Activated naive CD4-positive, alpha-beta T cell treated with anti-CD3 and anti-CD28 coated beads, Interleukin-2, amount 50 U/mL, for 72 hours (primary cell): Measurements from ENCODE around the gene SLC16A5. TPM values are rescaled to one million over a fixed set of nuclear protein-coding genes. Genes with fewer than 3 reads are reported as not detected.
"Not testable (repeated sequence)": the region's sequence is repeated elsewhere in the genome, so short reads cannot be mapped to it uniquely, and the experiment has no call there.

ENCODE experiments used
- ATAC-seq, 2 donors: fragments of 150-1000 bp; cut with Tn5 transposase; 2 replicates each; pipeline ENCODE4 v1.10.0; 2021; ENCODE audit warnings: mild to moderate bottlenecking in 2 of 2, moderate library complexity in 2 of 2
- DNase-seq, 2 donors: peaks; one replicate each; pipeline ENCODE4 v3.0.0; 2021 to 2022; ENCODE audit warnings: low spot score in 2 of 2
- H3K27ac Mint-ChIP-seq, 2 donors: one replicate each; pipeline ENCODE4 v1.8.0; 2022; ENCODE audit warnings: mild to moderate bottlenecking in 2 of 2, mixed read lengths in 2 of 2
- H3K36me3 Mint-ChIP-seq, 2 donors: one replicate each; pipeline ENCODE4 v1.8.0; 2022; ENCODE audit warnings: mixed read lengths in 2 of 2
- H3K9me3 Mint-ChIP-seq, 2 donors: one replicate each; pipeline ENCODE4 v1.8.0; 2022; ENCODE audit warnings: mixed read lengths in 2 of 2
- total RNA-seq, 2 donors: library from RNA; stranded (reverse); gene quantifications; one replicate each; pipeline ENCODE4 v1.2.3, GENCODE V29; 2022

The SLC16A5 gene
- total RNA-seq, 2 donors from 2014 or later: 6.0 to 10.9 TPM

GRCh38 chr17:75061055-75061438 is 26.7 kb upstream of the SLC16A5 start:
- ATAC-seq: no peak
- DNase-seq: no peak
- H3K27ac Mint-ChIP-seq: no peak overlapping the region
- peaks cover 5 to 22% of the 10 kb centered on the region in 2 donors for H3K36me3 Mint-ChIP-seq
- H3K9me3 Mint-ChIP-seq: no peaks in the 10 kb centered on the region

DNA sequence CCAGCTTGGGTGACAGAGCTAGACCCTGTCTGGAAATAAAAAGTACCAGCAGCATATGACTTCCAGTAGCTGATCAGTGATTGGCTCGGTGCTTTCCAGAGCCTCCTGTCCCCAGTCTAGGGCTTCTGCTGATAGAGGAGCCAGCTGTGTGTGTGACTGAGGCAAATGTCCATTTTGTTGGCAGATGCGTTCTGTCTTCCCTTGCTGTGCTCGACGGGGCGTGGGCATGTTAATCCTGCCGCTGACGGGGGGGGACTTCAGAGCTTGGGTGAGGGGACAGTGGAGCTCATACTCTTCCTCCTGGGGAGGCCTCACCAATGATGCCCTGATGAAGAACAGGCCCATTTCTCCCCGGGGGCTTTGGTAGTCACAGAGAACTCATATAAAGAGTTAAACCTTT is 26.1 kb upstream of the SLC16A5 start:
- H3K36me3 Mint-ChIP-seq: peaks cover 5 to 22% of the 10 kb centered on the region in 2 donors
- ATAC-seq (no peak), DNase-seq (no peak)
- no peaks in the 10 kb centered on the region for H3K9me3 Mint-ChIP-seq
- peak overlapping the region in 1 of 2 donors; percentile 60 for H3K27ac Mint-ChIP-seq

GRCh38 chr17:75063201-75063600 is 24.6 kb upstream of the SLC16A5 start:
- Mint-ChIP-seq H3K27ac (no peak overlapping the region), H3K36me3 (peaks cover 5 to 22% of the 10 kb centered on the region in 2 donors), H3K9me3 (no peaks in the 10 kb centered on the region)
- no peak for ATAC-seq
- DNase-seq: no peak

- Mint-ChIP-seq H3K36me3 (peaks cover 5 to 22% of the 10 kb centered on the region in 2 donors), H3K27ac (no peak overlapping the region), H3K9me3 (no peaks in the 10 kb centered on the region)
- DNase-seq (no peak), ATAC-seq (no peak)
Observed at GRCh38 chr17:75063626-75064025, 24.1 kb upstream of the SLC16A5 start.

DNA sequence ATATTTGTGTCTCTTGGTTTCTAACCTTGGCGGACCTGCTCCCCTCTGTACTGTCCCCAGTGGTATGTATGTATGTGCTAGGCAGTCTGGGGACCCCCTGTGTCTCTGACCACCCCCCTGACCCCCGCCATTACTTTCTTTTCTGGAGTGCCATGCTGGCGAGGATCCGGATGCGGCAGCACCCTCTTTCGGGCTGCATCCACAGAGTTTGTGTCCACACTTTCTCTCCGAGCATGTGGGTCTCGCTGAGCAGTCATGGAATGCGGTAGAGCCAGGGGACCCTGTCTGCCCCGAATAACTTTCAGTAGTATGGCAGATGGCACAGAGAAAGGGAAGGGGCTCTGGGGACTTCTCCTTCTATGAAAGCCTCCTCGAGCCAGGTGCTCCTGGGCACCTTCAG is 23.7 kb upstream of the SLC16A5 start:
- no peak for ATAC-seq
- Mint-ChIP-seq H3K36me3 (peaks cover 5 to 22% of the 10 kb centered on the region in 2 donors), H3K9me3 (no peaks in the 10 kb centered on the region), H3K27ac (peak overlapping the region in 1 of 2 donors; percentile 63)
- no peak for DNase-seq

- H3K36me3 Mint-ChIP-seq: peaks cover 5 to 20% of the 10 kb centered on the region in 2 donors
- DNase-seq (no peak), ATAC-seq (no peak)
- peak overlapping the region in 1 of 2 donors; percentile 63 for H3K27ac Mint-ChIP-seq
- H3K9me3 Mint-ChIP-seq: no peaks in the 10 kb centered on the region
Observed at GRCh38 chr17:75064460-75064859, 23.3 kb upstream of the SLC16A5 start.

- H3K27ac Mint-ChIP-seq: peak overlapping the region; percentile 83 to 88
- no peak for ATAC-seq
- peaks cover 5 to 15% of the 10 kb centered on the region in 2 donors for H3K36me3 Mint-ChIP-seq
- no peak for DNase-seq
- no peaks in the 10 kb centered on the region for H3K9me3 Mint-ChIP-seq
Observed at GRCh38 chr17:75064867-75065561, 22.7 kb upstream of the SLC16A5 start.

GRCh38 chr17:75065562-75066151 is 22.1 kb upstream of the SLC16A5 start:
- peak overlapping the region; percentile 83 to 88 for H3K27ac Mint-ChIP-seq
- peak; percentile 85 to 86 for ATAC-seq
- no peaks in the 10 kb centered on the region for H3K9me3 Mint-ChIP-seq

DNA sequence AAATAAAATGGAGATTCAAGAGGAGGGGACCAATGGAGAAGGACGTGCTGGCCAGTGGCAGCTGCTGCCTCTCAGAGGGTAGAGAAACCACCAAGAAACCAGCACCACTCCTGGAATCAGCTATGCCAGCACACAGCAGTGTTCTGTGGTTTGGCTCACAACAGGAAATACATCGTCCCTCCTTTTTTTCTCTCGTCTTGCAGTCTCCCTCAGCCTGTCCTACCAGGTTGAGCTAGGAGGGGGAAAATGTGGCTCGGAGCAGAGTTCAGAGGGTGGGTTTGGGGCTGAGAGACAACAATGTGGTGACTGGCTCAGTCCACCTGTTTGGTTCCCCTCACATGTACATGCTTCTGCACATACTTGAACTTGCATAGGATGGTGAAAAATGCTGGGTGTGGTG is 19.9 kb upstream of the SLC16A5 start:
- ATAC-seq: peak; percentile 63 to 74
- DNase-seq: no peak
- H3K9me3 Mint-ChIP-seq: no peaks in the 10 kb centered on the region
- peak overlapping the region; percentile 75 to 79 for H3K27ac Mint-ChIP-seq
- H3K36me3 Mint-ChIP-seq: peaks cover 5 to 6% of the 10 kb centered on the region in 2 donors

More at GRCh38 chr17:75065562-75066151, 22.1 kb upstream of the SLC16A5 start:
- peaks cover 5 to 13% of the 10 kb centered on the region in 2 donors for H3K36me3 Mint-ChIP-seq
- DNase-seq: no peak

- ATAC-seq (no peak), DNase-seq (no peak)
- Mint-ChIP-seq H3K9me3 (no peaks in the 10 kb centered on the region), H3K27ac (no peak overlapping the region), H3K36me3 (peaks cover 4 to 5% of the 10 kb centered on the region in 2 donors)
Observed at GRCh38 chr17:75068750-75069149, 19.0 kb upstream of the SLC16A5 start.

GRCh38 chr17:75069783-75070182 is 18.0 kb upstream of the SLC16A5 start:
- ATAC-seq (no peak), DNase-seq (no peak)
- no peaks in the 10 kb centered on the region for H3K9me3 Mint-ChIP-seq
- no peak overlapping the region for H3K27ac Mint-ChIP-seq
- no peaks in the 10 kb centered on the region for H3K36me3 Mint-ChIP-seq

- not testable (repeated sequence) for H3K36me3 Mint-ChIP-seq, ATAC-seq, H3K27ac Mint-ChIP-seq, DNase-seq, H3K9me3 Mint-ChIP-seq
Observed at GRCh38 chr17:75071478-75072271, 16.1 kb upstream of the SLC16A5 start.

- not testable (repeated sequence) for H3K36me3 Mint-ChIP-seq, H3K9me3 Mint-ChIP-seq, DNase-seq, ATAC-seq, H3K27ac Mint-ChIP-seq
Observed at GRCh38 chr17:75072909-75073308, 14.8 kb upstream of the SLC16A5 start.

DNA sequence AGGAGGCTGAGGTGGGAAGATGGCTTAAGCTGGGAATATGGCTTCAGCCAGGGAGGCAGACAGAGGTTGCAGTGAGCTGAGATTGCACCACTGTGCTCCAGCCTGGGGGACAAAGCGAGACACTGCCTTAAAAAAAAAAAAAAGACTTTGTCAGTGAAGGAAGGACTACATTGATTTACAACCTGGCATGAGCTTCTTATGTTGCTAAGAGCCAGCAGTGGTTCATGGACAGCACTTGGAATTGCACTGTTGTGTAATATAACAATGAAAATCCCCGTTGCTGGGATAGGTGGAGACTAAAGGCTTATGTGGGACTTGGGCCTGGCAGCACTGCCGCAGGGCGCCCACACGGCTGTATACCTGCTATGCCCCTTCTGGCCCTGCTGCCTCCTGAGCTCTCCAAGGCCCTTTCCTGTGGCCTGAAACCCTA is 14.1 kb upstream of the SLC16A5 start:
- DNase-seq (no peak), ATAC-seq (no peak)
- no peaks in the 10 kb centered on the region for H3K36me3 Mint-ChIP-seq
- H3K9me3 Mint-ChIP-seq: no peaks in the 10 kb centered on the region
- H3K27ac Mint-ChIP-seq: peak overlapping the region in 1 of 2 donors; percentile 55

GRCh38 chr17:75074532-75074931 is 13.2 kb upstream of the SLC16A5 start:
- Mint-ChIP-seq H3K9me3 (no peaks in the 10 kb centered on the region), H3K36me3 (no peaks in the 10 kb centered on the region), H3K27ac (no peak overlapping the region)
- DNase-seq (no peak), ATAC-seq (no peak)

GRCh38 chr17:75075597-75076336 is 12.0 kb upstream of the SLC16A5 start:
- ATAC-seq (no peak), DNase-seq (no peak)
- Mint-ChIP-seq H3K36me3 (no peaks in the 10 kb centered on the region), H3K27ac (peak overlapping the region in 1 of 2 donors; percentile 33), H3K9me3 (no peaks in the 10 kb centered on the region)
